BE2C (cell line): ENCODE measurements around the gene AP3B2.

Experiments used
- DNase-seq: peaks from one replicate; pipeline ENCODE4 v3.0.0-alpha.2; 2020
- H3K27me3 ChIP-seq: fragments of 250-450 bp; sonication (Bioruptor Pico); 2 replicates; pipeline ENCODE4 v1.5.1; 2020; ENCODE audit warnings: mild to moderate bottlenecking
- H3K36me3 ChIP-seq: fragments of 250-450 bp; sonication (Bioruptor Pico); 2 replicates; pipeline ENCODE4 v1.5.1; 2020; ENCODE audit warnings: mild to moderate bottlenecking
- H3K4me1 ChIP-seq: fragments of 250-450 bp; sonication (Bioruptor Pico); 2 replicates; pipeline ENCODE4 v1.5.1; 2020
- H3K4me3 ChIP-seq: 2 replicates; pipeline ENCODE4 v1.5.1; 2011; ENCODE audit warnings: low read depth, low read length
- H3K9me3 ChIP-seq: fragments of 250-450 bp; sonication (Bioruptor Pico); 2 replicates; pipeline ENCODE4 v1.5.1; 2020
- TF ChIP-seq, protein P1 (sequence below): IDR thresholded peaks from 2 replicates; pipeline ENCODE4 v1.5.1; 2012; ENCODE audit warnings: mild to moderate bottlenecking, low read depth, low read length

AP3B2 gene

GRCh38 chr15:82743810-82744209, 34.1 kb upstream of the AP3B2 start:
- Histone ChIP-seq H3K36me3 (no peaks in the 10 kb centered on the region), H3K27me3 (no peaks in the 10 kb centered on the region), H3K4me1 (no peaks in the 10 kb centered on the region), H3K9me3 (no peaks in the 10 kb centered on the region), H3K4me3 (no peak overlapping the region)
- no peak for DNase-seq
- TF ChIP-seq, protein P1, sequence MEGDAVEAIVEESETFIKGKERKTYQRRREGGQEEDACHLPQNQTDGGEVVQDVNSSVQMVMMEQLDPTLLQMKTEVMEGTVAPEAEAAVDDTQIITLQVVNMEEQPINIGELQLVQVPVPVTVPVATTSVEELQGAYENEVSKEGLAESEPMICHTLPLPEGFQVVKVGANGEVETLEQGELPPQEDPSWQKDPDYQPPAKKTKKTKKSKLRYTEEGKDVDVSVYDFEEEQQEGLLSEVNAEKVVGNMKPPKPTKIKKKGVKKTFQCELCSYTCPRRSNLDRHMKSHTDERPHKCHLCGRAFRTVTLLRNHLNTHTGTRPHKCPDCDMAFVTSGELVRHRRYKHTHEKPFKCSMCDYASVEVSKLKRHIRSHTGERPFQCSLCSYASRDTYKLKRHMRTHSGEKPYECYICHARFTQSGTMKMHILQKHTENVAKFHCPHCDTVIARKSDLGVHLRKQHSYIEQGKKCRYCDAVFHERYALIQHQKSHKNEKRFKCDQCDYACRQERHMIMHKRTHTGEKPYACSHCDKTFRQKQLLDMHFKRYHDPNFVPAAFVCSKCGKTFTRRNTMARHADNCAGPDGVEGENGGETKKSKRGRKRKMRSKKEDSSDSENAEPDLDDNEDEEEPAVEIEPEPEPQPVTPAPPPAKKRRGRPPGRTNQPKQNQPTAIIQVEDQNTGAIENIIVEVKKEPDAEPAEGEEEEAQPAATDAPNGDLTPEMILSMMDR: no peak

GRCh38 chr15:82742134-82742533, 32.5 kb upstream of the AP3B2 start:
- Histone ChIP-seq H3K4me1 (no peaks in the 10 kb centered on the region), H3K4me3 (no peak overlapping the region), H3K27me3 (no peaks in the 10 kb centered on the region), H3K9me3 (no peaks in the 10 kb centered on the region), H3K36me3 (no peaks in the 10 kb centered on the region)
- TF ChIP-seq, protein P1: no peak
- no peak for DNase-seq

DNA sequence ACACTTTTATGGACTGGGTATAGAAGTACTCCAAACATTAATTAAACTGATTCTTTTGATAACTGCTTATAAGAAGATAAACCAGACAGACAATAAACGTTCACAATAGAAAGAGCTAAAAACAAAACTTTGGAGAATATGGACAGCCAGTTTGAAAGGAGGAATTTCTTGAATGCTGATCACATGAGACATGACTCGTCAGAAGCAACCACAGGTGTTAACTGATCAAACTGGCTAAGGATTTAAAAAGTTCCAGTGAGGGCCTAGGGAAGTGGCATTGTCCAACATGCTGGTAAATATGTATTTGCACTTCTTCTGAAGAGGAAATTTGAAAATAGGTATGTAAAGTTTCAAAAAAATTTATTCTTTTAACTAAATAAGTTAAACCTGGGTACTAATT, 29.4 kb upstream of the AP3B2 start:
- Histone ChIP-seq H3K27me3 (no peaks in the 10 kb centered on the region), H3K4me1 (no peaks in the 10 kb centered on the region), H3K4me3 (no peak overlapping the region), H3K36me3 (no peaks in the 10 kb centered on the region), H3K9me3 (no peaks in the 10 kb centered on the region)
- no peak for DNase-seq
- TF ChIP-seq, protein P1: no peak

DNA sequence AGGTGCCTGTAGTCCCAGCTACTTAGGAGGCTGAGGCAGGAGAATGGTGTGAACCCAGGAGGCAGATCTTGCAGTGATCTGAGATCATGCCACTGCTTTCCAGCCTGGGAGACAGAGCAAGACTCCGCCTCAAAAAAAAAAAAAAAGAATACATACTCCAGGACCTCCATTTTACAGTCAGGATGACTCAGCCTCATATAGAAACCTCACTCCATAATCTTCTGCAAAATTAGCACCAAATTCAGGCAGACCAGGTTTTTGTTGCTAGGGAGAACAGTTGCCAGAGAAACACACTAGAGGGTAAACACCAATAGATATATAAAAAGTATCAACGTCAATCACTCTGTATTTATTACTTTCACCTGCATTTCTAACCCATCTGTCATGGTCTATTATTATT, 28.3 kb upstream of the AP3B2 start:
- TF ChIP-seq, protein P1: no peak
- Histone ChIP-seq H3K27me3 (no peaks in the 10 kb centered on the region), H3K36me3 (no peaks in the 10 kb centered on the region), H3K9me3 (no peaks in the 10 kb centered on the region), H3K4me1 (no peaks in the 10 kb centered on the region), H3K4me3 (no peak overlapping the region)
- no peak for DNase-seq

DNA sequence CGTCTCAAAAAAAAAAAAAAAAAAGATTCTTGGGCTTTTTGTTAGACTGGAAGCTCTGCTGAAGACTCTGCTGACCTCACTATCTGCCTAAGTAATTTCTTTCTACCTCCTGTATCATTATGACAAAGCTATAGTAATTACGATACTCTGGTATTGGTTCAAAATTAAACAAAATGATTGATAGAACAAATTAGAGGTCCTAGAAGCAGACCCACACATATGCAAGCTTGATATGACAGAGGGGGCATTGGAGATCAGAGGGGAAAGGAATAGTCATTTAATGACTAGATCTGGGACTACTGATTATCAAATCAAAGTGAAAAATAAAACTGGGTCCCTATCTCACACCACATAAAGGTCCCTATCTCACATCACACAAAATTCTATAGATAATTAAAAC, 21.9 kb upstream of the AP3B2 start:
- no peak overlapping the region for H3K4me3 ChIP-seq
- no peaks in the 10 kb centered on the region for H3K36me3 ChIP-seq
- no peaks in the 10 kb centered on the region for H3K4me1 ChIP-seq
- H3K27me3 ChIP-seq: no peaks in the 10 kb centered on the region
- H3K9me3 ChIP-seq: no peaks in the 10 kb centered on the region
- DNase-seq: no peak
- TF ChIP-seq, protein P1: no peak

GRCh38 chr15:82730022-82730530, 20.4 kb upstream of the AP3B2 start:
- H3K36me3 ChIP-seq: no peaks in the 10 kb centered on the region
- TF ChIP-seq, protein P1: no peak
- H3K27me3 ChIP-seq: no peaks in the 10 kb centered on the region
- H3K4me3 ChIP-seq: no peak overlapping the region
- no peaks in the 10 kb centered on the region for H3K9me3 ChIP-seq
- no peaks in the 10 kb centered on the region for H3K4me1 ChIP-seq
- DNase-seq: no peak
